IPS DF 6.9 (cell line): ENCODE results near the gene BIRC3.
"Not testable (repeated sequence)": the region's sequence is repeated elsewhere in the genome, so short reads cannot be mapped to it uniquely, and the experiment has no call there.

Experiments used
- DNase-seq: peaks from one replicate; pipeline ENCODE4 v3.0.0-alpha.2; 2013; ENCODE audit warnings: low read depth, low spot score
- H3K27ac ChIP-seq: one replicate; pipeline ENCODE4 v1.5.1; 2013; ENCODE audit warnings: low read length, control low read depth
- H3K27me3 ChIP-seq: 2 replicates; pipeline ENCODE4 v1.6.1; 2013; ENCODE audit warnings: mild to moderate bottlenecking, low read length; ENCODE audit not compliant: control insufficient read depth, insufficient read depth
- H3K36me3 ChIP-seq: 2 replicates; pipeline ENCODE4 v1.6.1; 2013; ENCODE audit warnings: low read length; ENCODE audit not compliant: control insufficient read depth, insufficient read depth
- H3K4me1 ChIP-seq: 2 replicates; pipeline ENCODE4 v1.6.1; 2013; ENCODE audit warnings: low read length; ENCODE audit not compliant: control insufficient read depth, insufficient read depth
- H3K4me3 ChIP-seq: 2 replicates; pipeline ENCODE4 v1.5.1; 2013; ENCODE audit warnings: mild to moderate bottlenecking, low read length
- H3K9me3 ChIP-seq: 2 replicates; pipeline ENCODE4 v1.6.1; 2013; ENCODE audit warnings: low read length, inconsistent platforms; ENCODE audit not compliant: control insufficient read depth, insufficient read depth
- WGBS: extraction: QIAGEN DNeasy Blood & Tissue Kit; methylation state at CpG from one replicate; pipeline ENCODE4 v1.1.7; 2013; ENCODE audit warnings: mixed read lengths, missing lambda C conversion rate; ENCODE audit not compliant: insufficient read length, insufficient coverage; 5-methylcytosine and 5-hydroxymethylcytosine counted together

BIRC3 gene

GRCh38 chr11:102293873-102294601, 23.2 kb upstream of the BIRC3 start:
- no peak for DNase-seq
- Histone ChIP-seq H3K9me3 (no peaks in the 10 kb centered on the region), H3K4me3 (no peak overlapping the region), H3K27ac (no peak overlapping the region), H3K4me1 (no peaks in the 10 kb centered on the region), H3K36me3 (no peaks in the 10 kb centered on the region), H3K27me3 (no peaks in the 10 kb centered on the region)
- WGBS: no CpG with 5 or more reads among the region's 6 CpGs

GRCh38 chr11:102295045-102295444, 22.2 kb upstream of the BIRC3 start:
- H3K9me3 ChIP-seq: no peaks in the 10 kb centered on the region
- no CpG with 5 or more reads among the region's 2 CpGs for WGBS
- DNase-seq: no peak
- H3K27me3 ChIP-seq: no peaks in the 10 kb centered on the region
- no peak overlapping the region for H3K27ac ChIP-seq
- H3K4me3 ChIP-seq: no peak overlapping the region
- H3K4me1 ChIP-seq: no peaks in the 10 kb centered on the region
- H3K36me3 ChIP-seq: no peaks in the 10 kb centered on the region

GRCh38 chr11:102296757-102297156, 20.5 kb upstream of the BIRC3 start:
- no CpG with 5 or more reads among the region's 4 CpGs for WGBS
- H3K36me3 ChIP-seq, H3K27me3 ChIP-seq, H3K4me1 ChIP-seq, H3K27ac ChIP-seq, DNase-seq, H3K9me3 ChIP-seq, H3K4me3 ChIP-seq: not testable (repeated sequence)

- not testable (repeated sequence) for H3K4me1 ChIP-seq, H3K4me3 ChIP-seq, H3K27me3 ChIP-seq, H3K27ac ChIP-seq, H3K36me3 ChIP-seq, DNase-seq, H3K9me3 ChIP-seq
- no CpG with 5 or more reads among the region's 2 CpGs for WGBS
These were observed 16.4 kb upstream of the BIRC3 start for GRCh38 chr11:102300837-102301236.

GRCh38 chr11:102302241-102302640, 15.0 kb upstream of the BIRC3 start:
- no peak overlapping the region for H3K4me3 ChIP-seq
- no peak overlapping the region for H3K27ac ChIP-seq
- H3K27me3 ChIP-seq: no peaks in the 10 kb centered on the region
- H3K36me3 ChIP-seq: no peaks in the 10 kb centered on the region
- peaks cover 1% of the 10 kb centered on the region; the same call in 1 of the 2 replicates for H3K4me1 ChIP-seq
- no CpG with 5 or more reads among the region's 1 CpG for WGBS
- no peak for DNase-seq
- H3K9me3 ChIP-seq: peaks cover 1% of the 10 kb centered on the region; the same call in 1 of the 2 replicates

- Histone ChIP-seq H3K4me3 (no peak overlapping the region), H3K9me3 (peaks cover 1% of the 10 kb centered on the region; the same call in 1 of the 2 replicates), H3K27me3 (no peaks in the 10 kb centered on the region), H3K27ac (no peak overlapping the region), H3K36me3 (no peaks in the 10 kb centered on the region), H3K4me1 (peaks cover 2% of the 10 kb centered on the region; the same call in 1 of the 2 replicates)
- DNase-seq: no peak
- WGBS: no CpG with 5 or more reads among the region's 4 CpGs
These were observed 12.6 kb upstream of the BIRC3 start for GRCh38 chr11:102304686-102305085.

GRCh38 chr11:102305352-102306047, 11.8 kb upstream of the BIRC3 start:
- no peak for DNase-seq
- Histone ChIP-seq H3K27ac (no peak overlapping the region), H3K27me3 (no peaks in the 10 kb centered on the region), H3K36me3 (no peaks in the 10 kb centered on the region), H3K4me1 (peaks cover 2% of the 10 kb centered on the region; the same call in 1 of the 2 replicates), H3K9me3 (peaks cover 1% of the 10 kb centered on the region; the same call in 1 of the 2 replicates), H3K4me3 (no peak overlapping the region)
- no CpG with 5 or more reads among the region's 3 CpGs for WGBS

- H3K36me3 ChIP-seq: no peaks in the 10 kb centered on the region
- DNase-seq: no peak
- WGBS: no CpG with 5 or more reads among the region's 5 CpGs
- no peak overlapping the region for H3K4me3 ChIP-seq
- peaks cover 2% of the 10 kb centered on the region; the same call in 1 of the 2 replicates for H3K4me1 ChIP-seq
- peaks cover 1% of the 10 kb centered on the region; the same call in 1 of the 2 replicates for H3K9me3 ChIP-seq
- H3K27me3 ChIP-seq: no peaks in the 10 kb centered on the region
- H3K27ac ChIP-seq: no peak overlapping the region
These were observed 11.2 kb upstream of the BIRC3 start for GRCh38 chr11:102306048-102306597.

GRCh38 chr11:102306817-102307726, 10.2 kb upstream of the BIRC3 start:
- H3K4me1 ChIP-seq: peaks cover 2% of the 10 kb centered on the region; the same call in 1 of the 2 replicates
- H3K27me3 ChIP-seq: no peaks in the 10 kb centered on the region
- H3K27ac ChIP-seq: no peak overlapping the region
- peaks cover 1% of the 10 kb centered on the region; the same call in 1 of the 2 replicates for H3K9me3 ChIP-seq
- no CpG with 5 or more reads among the region's 9 CpGs for WGBS
- no peak overlapping the region for H3K4me3 ChIP-seq
- H3K36me3 ChIP-seq: no peaks in the 10 kb centered on the region
- no peak for DNase-seq

- Histone ChIP-seq H3K27ac (no peak overlapping the region), H3K4me3 (no peak overlapping the region), H3K36me3 (no peaks in the 10 kb centered on the region), H3K27me3 (no peaks in the 10 kb centered on the region), H3K4me1 (peaks cover 2% of the 10 kb centered on the region; the same call in 1 of the 2 replicates), H3K9me3 (no peaks in the 10 kb centered on the region; the same call in 1 of the 2 replicates)
- DNase-seq: no peak
These were observed 9.6 kb upstream of the BIRC3 start for GRCh38 chr11:102307727-102308038.
